SU-DHL-6 (cell line): ENCODE results near the gene VSIG4.

Experiments used
- H2AFZ ChIP-seq: fragments of 200-600 bp; sonication (generic); 2 replicates; pipeline ENCODE4 v1.6.1; 2014; ENCODE audit warnings: low read depth, mild to moderate bottlenecking, moderate library complexity, mixed read lengths, antibody characterized with exemption, low read length; ENCODE audit not compliant: severe bottlenecking
- H3F3A ChIP-seq: fragments of 200-600 bp; shearing (Covaris generic); 2 replicates; pipeline ENCODE4 v1.6.0; 2016; ENCODE audit warnings: antibody characterized with exemption, mild to moderate bottlenecking; ENCODE audit not compliant: insufficient read depth
- H3K27ac ChIP-seq: fragments of 200-600 bp; sonication (generic); 2 replicates; pipeline ENCODE4 v1.5.1; 2016; ENCODE audit warnings: low read depth, mild to moderate bottlenecking, low read length, moderate library complexity, mixed read lengths
- H3K27me3 ChIP-seq: fragments of 200-600 bp; sonication (generic), shearing (Covaris generic); 2 replicates; pipeline ENCODE4 v1.6.0; 2014; ENCODE audit warnings: mild to moderate bottlenecking, low read length
- H3K36me3 ChIP-seq: fragments of 200-600 bp; sonication (generic); 2 replicates; pipeline ENCODE4 v1.6.1; 2014; ENCODE audit warnings: mild to moderate bottlenecking, low read length, mixed read lengths
- H3K4me2 ChIP-seq: fragments of 300-600, 200-600 bp; shearing (Covaris generic), sonication (generic); 2 replicates; pipeline ENCODE4 v1.6.0; 2014; ENCODE audit warnings: low read length, low read depth, mild to moderate bottlenecking; ENCODE audit not compliant: poor library complexity, severe bottlenecking
- H3K4me3 ChIP-seq: fragments of 200-600 bp; sonication (generic); 2 replicates; pipeline ENCODE4 v1.5.1; 2014; ENCODE audit warnings: antibody characterized with exemption, low read length, mild to moderate bottlenecking, mixed read lengths; ENCODE audit not compliant: insufficient read depth, poor library complexity, severe bottlenecking
- H3K79me2 ChIP-seq: fragments of 200-600 bp; sonication (generic); 2 replicates; pipeline ENCODE4 v1.6.1; 2014; ENCODE audit warnings: mild to moderate bottlenecking, low read length, moderate library complexity; ENCODE audit not compliant: insufficient read depth
- H3K9ac ChIP-seq: fragments of 200-600 bp; sonication (generic); 2 replicates; pipeline ENCODE4 v1.7.0; 2014; ENCODE audit warnings: mild to moderate bottlenecking, low read length
- H3K9me2 ChIP-seq: fragments of 200-600 bp; sonication (generic); replicated peaks from 2 replicates; pipeline ENCODE4 v1.6.1; 2014; ENCODE audit warnings: low read length; ENCODE audit not compliant: insufficient read depth
- H3K9me3 ChIP-seq: fragments of 200-600 bp; sonication (generic); 2 replicates; pipeline ENCODE4 v1.6.1; 2014; ENCODE audit warnings: low read length, mixed read lengths; ENCODE audit not compliant: insufficient read depth
- H4K20me1 ChIP-seq: fragments of 200-600 bp; sonication (generic); 2 replicates; pipeline ENCODE4 v1.6.1; 2014; ENCODE audit warnings: low read depth, mild to moderate bottlenecking, antibody characterized with exemption, low read length, moderate library complexity, mixed read lengths
- CTCF ChIP-seq: fragments of 200-600 bp; sonication (generic); IDR thresholded peaks from one replicate; pipeline ENCODE4 v1.5.1; 2017; ENCODE audit warnings: antibody characterized with exemption, mild to moderate bottlenecking, low read length, moderate library complexity; ENCODE audit not compliant: insufficient read depth, poor library complexity, severe bottlenecking
- EZH2phosphoT487 ChIP-seq: fragments of 200-600 bp; sonication (generic), shearing (Covaris generic); conservative IDR thresholded peaks from 2 replicates; pipeline ENCODE4 v1.6.1; 2018; ENCODE audit warnings: mild to moderate bottlenecking, antibody characterized with exemption, low read length, moderate library complexity, mixed read lengths

Gene VSIG4

DNA sequence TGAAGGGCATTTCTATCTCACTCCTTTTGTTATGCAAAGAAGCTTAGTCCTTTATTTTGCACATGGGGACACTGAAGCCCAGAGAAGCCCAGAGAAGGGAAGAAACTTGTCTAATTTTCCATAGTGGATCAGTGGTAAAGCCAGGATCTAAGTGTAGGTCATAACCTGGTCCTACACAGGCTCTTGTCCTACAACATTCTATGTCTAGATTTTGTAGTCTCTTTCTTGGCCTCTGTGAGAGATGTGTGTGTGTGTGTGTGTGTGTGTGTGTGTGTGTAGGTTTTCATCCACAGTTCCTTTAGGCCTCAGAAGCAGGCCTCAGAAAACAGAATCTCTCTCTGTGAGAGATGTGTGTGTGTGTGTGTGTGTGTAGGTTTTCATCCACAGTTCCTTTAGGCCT lies 38.3 kb downstream of the VSIG4 start:
- H3K9me3 ChIP-seq: no peaks in the 10 kb centered on the region
- no peaks in the 10 kb centered on the region for H3F3A ChIP-seq
- no peak overlapping the region for H3K27ac ChIP-seq
- no peak overlapping the region for H2AFZ ChIP-seq
- no peaks in the 10 kb centered on the region for H3K27me3 ChIP-seq
- no peaks in the 10 kb centered on the region for H3K79me2 ChIP-seq
- H3K9ac ChIP-seq: no peak overlapping the region
- no peaks in the 10 kb centered on the region for H4K20me1 ChIP-seq
- no peaks in the 10 kb centered on the region for H3K36me3 ChIP-seq
- H3K4me2 ChIP-seq: no peak overlapping the region
- H3K9me2 ChIP-seq: no peaks in the 10 kb centered on the region
- H3K4me3 ChIP-seq: no peak overlapping the region
- TF ChIP-seq EZH2phosphoT487: no peak
- no peak for TF ChIP-seq CTCF

DNA sequence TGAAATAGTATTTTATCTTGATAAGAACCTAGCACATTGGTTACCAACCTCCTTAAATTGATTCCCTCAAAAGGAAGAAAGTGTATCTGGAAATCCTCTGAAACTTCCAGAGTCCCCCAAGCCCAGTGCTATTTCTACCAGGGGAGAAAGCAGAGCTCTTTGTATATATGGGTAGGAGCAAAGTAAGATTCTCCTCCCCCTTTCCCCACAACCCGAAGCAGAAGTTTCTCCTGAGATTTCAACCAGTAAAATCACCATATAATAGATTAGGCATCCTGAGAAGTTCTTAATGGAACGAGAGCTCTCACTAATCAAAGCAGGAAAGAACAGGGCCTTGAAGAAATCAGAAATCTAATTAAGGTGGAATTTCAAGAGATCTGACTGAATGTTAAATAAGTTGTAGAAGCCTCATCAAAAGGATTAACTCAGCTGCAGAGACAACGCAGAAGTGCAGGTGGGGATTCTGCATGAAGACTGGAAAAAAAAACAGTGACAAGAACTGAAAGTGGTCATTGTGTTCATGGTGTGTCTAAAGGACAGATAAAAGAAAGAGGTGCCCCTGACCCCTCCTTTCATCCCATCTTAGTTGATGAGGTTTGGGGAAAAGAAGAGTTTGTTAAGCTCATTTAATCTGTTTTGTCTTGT lies 39.1 kb downstream of the VSIG4 start:
- no peaks in the 10 kb centered on the region for H4K20me1 ChIP-seq
- no peaks in the 10 kb centered on the region for H3K36me3 ChIP-seq
- no peak overlapping the region for H3K4me2 ChIP-seq
- H3K9ac ChIP-seq: no peak overlapping the region
- no peaks in the 10 kb centered on the region for H3K27me3 ChIP-seq
- no peak overlapping the region for H2AFZ ChIP-seq
- no peak overlapping the region for H3K27ac ChIP-seq
- no peak overlapping the region for H3K4me3 ChIP-seq
- no peaks in the 10 kb centered on the region for H3K79me2 ChIP-seq
- no peaks in the 10 kb centered on the region for H3K9me2 ChIP-seq
- TF ChIP-seq EZH2phosphoT487 (no peak), CTCF (no peak)
- no peaks in the 10 kb centered on the region for H3K9me3 ChIP-seq
- no peaks in the 10 kb centered on the region for H3F3A ChIP-seq

DNA sequence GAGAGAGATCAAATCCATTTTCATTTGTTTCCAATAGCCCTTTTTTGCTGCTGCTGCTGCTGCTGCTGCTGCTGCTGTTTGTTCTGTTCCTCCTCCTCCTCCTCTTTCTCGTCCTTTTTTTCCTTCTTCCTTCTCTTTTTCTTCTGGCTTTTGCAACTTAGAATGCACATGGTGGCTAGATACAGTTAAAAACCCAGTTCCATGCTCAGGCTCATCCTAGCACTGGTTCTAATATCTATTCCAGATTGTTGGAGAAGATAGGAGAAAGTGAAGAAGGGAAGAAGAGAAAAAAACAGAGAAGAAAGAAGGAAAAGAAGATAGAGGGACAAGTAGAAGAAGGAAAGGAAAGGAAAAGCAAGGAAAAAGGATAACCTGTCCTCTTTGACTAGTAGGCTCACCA lies 39.7 kb downstream of the VSIG4 start:
- Histone ChIP-seq H3K9me2 (no peaks in the 10 kb centered on the region), H3K4me2 (no peak overlapping the region), H3K9ac (no peak overlapping the region), H3F3A (no peaks in the 10 kb centered on the region), H3K36me3 (no peaks in the 10 kb centered on the region), H3K79me2 (no peaks in the 10 kb centered on the region), H3K27ac (no peak overlapping the region), H3K27me3 (no peaks in the 10 kb centered on the region), H3K4me3 (no peak overlapping the region), H2AFZ (no peak overlapping the region), H4K20me1 (no peaks in the 10 kb centered on the region), H3K9me3 (no peaks in the 10 kb centered on the region)
- no peak for TF ChIP-seq CTCF
- TF ChIP-seq EZH2phosphoT487: no peak
